NB4 (cell line): ENCODE results near the gene RAD51B.

Experiments
- CTCF ChIP-seq: IDR thresholded peaks from one replicate; pipeline ENCODE4 v1.5.1; 2012; ENCODE audit warnings: low read depth, low read length
- MYC ChIP-seq: IDR thresholded peaks from 2 replicates; pipeline ENCODE4 v1.6.1; 2011; ENCODE audit warnings: low read depth, low read length
- POLR2A ChIP-seq: IDR thresholded peaks from 2 replicates; pipeline ENCODE4 v1.6.1; 2011; ENCODE audit warnings: mild to moderate bottlenecking; ENCODE audit not compliant: insufficient read length; ENCODE audit errors: extremely low read depth

DNA sequence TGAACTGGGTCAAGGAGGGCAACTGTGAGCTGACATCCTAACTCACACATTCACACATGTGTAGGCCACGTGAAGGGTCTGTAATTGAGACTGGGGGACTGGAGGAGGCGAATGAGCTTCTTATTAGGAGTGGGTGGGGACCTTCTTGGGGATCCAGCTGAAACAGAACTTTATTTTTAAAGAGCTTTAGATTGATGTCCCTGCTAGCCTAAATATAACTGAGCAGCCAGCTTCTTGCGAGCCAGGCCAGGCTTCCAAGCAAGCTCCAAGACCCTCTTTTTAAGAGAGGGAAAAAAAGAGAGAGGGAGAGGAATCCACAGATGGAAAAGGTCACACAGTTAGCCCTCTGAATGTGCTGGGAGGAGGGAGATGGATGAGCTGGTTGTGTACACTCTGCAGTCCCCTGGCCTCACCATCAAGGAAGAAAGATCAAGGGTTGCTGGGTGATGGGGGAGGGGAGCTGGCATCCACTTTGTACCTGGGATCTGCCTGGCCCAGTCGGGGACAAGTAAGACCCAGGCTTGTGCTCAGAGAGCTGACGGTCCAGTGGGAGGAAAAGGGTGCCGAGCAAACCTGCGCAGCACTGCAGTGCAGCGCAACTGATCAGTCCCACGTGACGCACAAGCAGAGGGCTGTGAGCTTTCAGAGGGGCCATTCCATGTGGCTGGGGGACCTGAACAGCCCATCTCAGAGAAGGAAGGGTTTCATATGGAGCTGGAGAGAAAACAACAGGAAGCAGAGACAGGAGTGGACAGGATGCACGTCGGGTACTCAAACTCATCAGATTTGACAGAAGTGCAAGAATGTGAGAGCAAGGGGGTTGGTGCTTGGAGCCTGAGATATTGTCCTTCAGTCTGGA is 818.8 kb downstream of the RAD51B start:
- no peak for TF ChIP-seq CTCF
- no peak for TF ChIP-seq POLR2A
- no peak for TF ChIP-seq MYC
